Bladder microvascular endothelial cell (primary cell): ENCODE results near the gene NUP54. TPM values are rescaled to one million over a fixed set of nuclear protein-coding genes. Genes with fewer than 3 reads are reported as not detected.

Experiments used
- total RNA-seq: library from RNA; depleted of rRNA; stranded (reverse); fragments of >200 nt; gene quantifications from 2 replicates; pipeline ENCODE4 v1.2.3, GENCODE V29; 2014

Gene NUP54
- 44.0 and 50.3 TPM in 2 replicates for total RNA-seq

GRCh38 chr4:76148142-76148865, at the start of gene NUP54:
Gene NUP54 (minus strand): TSS chr4:76148397. CDS start chr4:76148374, 23 bp downstream.

GRCh38 chr4:76074468-76074867, 73.7 kb downstream of the NUP54 start, which contains the start of gene ART3:
Gene ART3 (plus strand): TSS chr4:76074709. CDS start chr4:76075890, 1,181 bp downstream.

Other genes starting within 250 kb of the NUP54 start
- gene PPEF2, start 245.9 kb downstream of the NUP54 start, total RNA-seq = not detected in 2 replicates
- 18.0 and 20.1 TPM in 2 replicates for gene NAAA, start 207.4 kb downstream of the NUP54 start, total RNA-seq
- 16.4 and 28.9 TPM in 2 replicates for gene SDAD1, start 157.5 kb downstream of the NUP54 start, total RNA-seq
- gene CXCL9, start 140.9 kb downstream of the NUP54 start, total RNA-seq = not detected in 2 replicates
- 1.1 and 5.5 TPM in 2 replicates for gene CXCL10, start 124.9 kb downstream of the NUP54 start, total RNA-seq
- 1.5 and 5.7 TPM in 2 replicates for gene CXCL11, start 112.3 kb downstream of the NUP54 start, total RNA-seq
- not detected in 2 replicates for gene ART3, start 73.7 kb downstream of the NUP54 start, total RNA-seq
- gene SCARB2, start 65.4 kb upstream of the NUP54 start, total RNA-seq = 149 and 341 TPM in 2 replicates
- gene FAM47E, start 103.3 kb upstream of the NUP54 start, total RNA-seq = 0.38 TPM in 1 of 2 replicates, not detected in the other
- 0.82 and 3.1 TPM in 2 replicates for gene STBD1, start 158.3 kb upstream of the NUP54 start, total RNA-seq